Activated CD4-positive, alpha-beta memory T cell treated with anti-CD3 and anti-CD28 coated beads for 36 hours (primary cell): ENCODE results near the gene CATSPERB. TPM values are rescaled to one million over a fixed set of nuclear protein-coding genes. Genes with fewer than 3 reads are reported as not detected.
"Not testable (repeated sequence)": the region's sequence is repeated elsewhere in the genome, so short reads cannot be mapped to it uniquely, and the experiment has no call there.

Source experiments
- CTCF ChIA-PET: fragments of 350-600 bp; sonication (Branson Sonifier 250); formaldehyde crosslinking; loops from one replicate; lab custom pipeline; 2021; ENCODE audit warnings: antibody characterized with exemption, inconsistent platforms; lab: Charles Lee
- POLR2A ChIA-PET: fragments of 350-600 bp; sonication (Branson Sonifier 250); formaldehyde crosslinking; loops from one replicate; lab custom pipeline; 2021; ENCODE audit warnings: antibody characterized with exemption; lab: Charles Lee
- DNase-seq: peaks from one replicate; pipeline ENCODE4 v3.0.0-alpha.2; 2020
- H3K27ac Mint-ChIP-seq: one replicate; pipeline ENCODE4 v1.8.0; 2021; ENCODE audit warnings: mixed read lengths
- H3K27me3 Mint-ChIP-seq: one replicate; pipeline ENCODE4 v1.8.0; 2021; ENCODE audit warnings: mixed read lengths
- H3K36me3 Mint-ChIP-seq: one replicate; pipeline ENCODE4 v1.8.0; 2021; ENCODE audit warnings: mixed read lengths
- H3K4me1 Mint-ChIP-seq: one replicate; pipeline ENCODE4 v1.8.0; 2021; ENCODE audit warnings: low read depth, mixed read lengths
- H3K4me3 Mint-ChIP-seq: one replicate; pipeline ENCODE4 v1.8.0; 2021; ENCODE audit warnings: mild to moderate bottlenecking, mixed read lengths
- H3K9me3 Mint-ChIP-seq: one replicate; pipeline ENCODE4 v1.8.0; 2021; ENCODE audit warnings: mixed read lengths
- intact Hi-C: fragments of 100-400 bp; cut with micrococcal nuclease; formaldehyde crosslinking; loops from one replicate; pipeline ENCODE4 v1.15.1; 2023
- total RNA-seq, 2 experiments: library from RNA; stranded (reverse); gene quantifications; one replicate each; pipeline ENCODE4 v1.2.3, GENCODE V29; 2021

CATSPERB gene
- total RNA-seq, 2 experiments from 2014 or later: 0.14 to 0.65 TPM

DNA sequence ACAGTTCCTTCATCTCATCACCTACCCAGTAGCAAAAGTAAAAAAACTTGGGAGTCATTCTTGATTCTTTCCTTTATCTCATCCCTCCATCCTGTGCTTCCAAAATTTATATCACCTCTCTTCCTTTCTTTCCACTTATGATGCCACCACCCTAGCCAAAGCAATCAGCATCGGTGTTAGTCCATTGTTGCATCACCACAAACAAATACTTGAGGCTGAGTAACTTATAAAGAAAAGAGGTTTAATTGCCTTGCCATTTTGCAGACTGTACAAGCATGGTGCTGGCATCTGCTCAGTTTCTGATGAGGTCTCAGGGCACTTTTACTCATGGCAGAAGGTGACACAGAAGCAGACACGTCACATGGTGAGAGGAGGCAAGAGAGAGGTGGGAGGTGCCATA lies 19.8 kb upstream of the CATSPERB start:
- CTCF ChIA-PET: no interaction called here

GRCh38 chr14:91750634-91751198 lies 18.8 kb upstream of the CATSPERB start:
- POLR2A ChIA-PET: no interaction called here
- intact Hi-C loops: no loop called here
- Mint-ChIP-seq H3K9me3 (no peaks in the 10 kb centered on the region), H3K4me3 (no peak overlapping the region), H3K27me3 (no peaks in the 10 kb centered on the region), H3K27ac (no peak overlapping the region), H3K36me3 (no peaks in the 10 kb centered on the region), H3K4me1 (no peaks in the 10 kb centered on the region)
- DNase-seq: no peak
- CTCF ChIA-PET: no interaction called here

More for the DNA sequence above, 19.8 kb upstream of the CATSPERB start:
- intact Hi-C loops: no loop called here
- no peak overlapping the region for H3K4me3 Mint-ChIP-seq
- H3K36me3 Mint-ChIP-seq: no peaks in the 10 kb centered on the region
- POLR2A ChIA-PET: no interaction called here
- no peaks in the 10 kb centered on the region for H3K9me3 Mint-ChIP-seq
- H3K27ac Mint-ChIP-seq: no peak overlapping the region
- no peaks in the 10 kb centered on the region for H3K4me1 Mint-ChIP-seq
- no peaks in the 10 kb centered on the region for H3K27me3 Mint-ChIP-seq
- no peak for DNase-seq

- H3K4me1 Mint-ChIP-seq: no peaks in the 10 kb centered on the region
- no peaks in the 10 kb centered on the region for H3K9me3 Mint-ChIP-seq
- ChIA-PET CTCF (interaction anchor here (1.1 kb wide), 1 partner anchor 162 kb away, joined by 3 read pairs; no protein-coding TSS in a partner anchor), POLR2A (no interaction called here)
- no peaks in the 10 kb centered on the region for H3K36me3 Mint-ChIP-seq
- H3K27ac Mint-ChIP-seq: no peak overlapping the region
- no peaks in the 10 kb centered on the region for H3K27me3 Mint-ChIP-seq
- no peak overlapping the region for H3K4me3 Mint-ChIP-seq
- DNase-seq: no peak
- intact Hi-C loops: no loop called here
Observed at GRCh38 chr14:91749868-91750267, 18.0 kb upstream of the CATSPERB start.

DNA sequence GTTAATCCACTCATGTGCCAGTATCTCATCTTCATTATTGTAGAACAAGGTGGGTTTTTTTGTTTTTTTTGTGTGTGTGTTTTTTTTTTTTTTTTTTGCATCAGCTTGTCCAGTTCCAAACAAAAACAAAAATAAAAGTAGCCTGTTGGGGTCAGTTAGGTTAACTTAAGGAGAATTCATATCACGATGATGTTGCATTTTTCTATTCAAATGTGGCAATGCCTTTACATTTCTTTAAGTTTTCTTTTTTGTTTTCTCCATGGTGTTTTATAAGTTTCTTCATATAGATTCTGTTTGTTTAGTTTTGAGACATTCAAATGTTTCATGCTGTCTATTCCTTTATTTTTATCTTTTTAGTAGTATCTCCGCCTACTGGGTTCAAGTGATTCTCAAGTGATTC lies 16.2 kb upstream of the CATSPERB start:
- no peaks in the 10 kb centered on the region for H3K27me3 Mint-ChIP-seq
- no peak overlapping the region for H3K4me3 Mint-ChIP-seq
- DNase-seq: no peak
- H3K27ac Mint-ChIP-seq: no peak overlapping the region
- POLR2A ChIA-PET: no interaction called here
- H3K4me1 Mint-ChIP-seq: no peaks in the 10 kb centered on the region
- no peaks in the 10 kb centered on the region for H3K36me3 Mint-ChIP-seq
- H3K9me3 Mint-ChIP-seq: no peaks in the 10 kb centered on the region
- intact Hi-C loops: no loop called here
- CTCF ChIA-PET: no interaction called here

- Mint-ChIP-seq H3K9me3 (no peaks in the 10 kb centered on the region), H3K4me3 (no peak overlapping the region), H3K4me1 (peaks cover 2% of the 10 kb centered on the region), H3K27me3 (no peaks in the 10 kb centered on the region), H3K36me3 (no peaks in the 10 kb centered on the region), H3K27ac (no peak overlapping the region)
- ChIA-PET CTCF (interaction anchor here (1.1 kb wide), 1 partner anchor 95 kb away, joined by 3 read pairs; no protein-coding TSS in a partner anchor), POLR2A (no interaction called here)
- intact Hi-C loops: no loop called here
- no peak for DNase-seq
Observed at GRCh38 chr14:91745344-91745743, 13.5 kb upstream of the CATSPERB start.

DNA sequence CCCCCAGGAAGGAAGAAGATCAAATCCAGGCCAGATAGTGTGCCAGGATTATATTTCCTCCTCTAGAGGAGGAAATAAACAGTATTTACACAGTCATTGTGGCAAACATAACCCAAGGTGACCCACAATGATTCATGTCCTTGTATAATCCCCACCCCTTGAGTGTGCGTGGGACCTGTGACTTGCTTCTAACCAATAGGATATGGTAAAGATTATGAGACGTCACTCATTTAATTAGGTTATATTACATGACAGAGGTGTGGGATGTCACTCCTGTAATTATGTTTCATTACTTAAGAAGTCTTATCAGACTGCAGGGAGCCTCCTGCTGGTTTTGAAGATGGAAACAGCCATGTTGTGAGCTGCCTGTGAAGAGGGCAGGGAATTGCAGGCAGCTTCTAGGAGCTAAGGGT lies 12.2 kb upstream of the CATSPERB start:
- intact Hi-C loops: no loop called here
- Mint-ChIP-seq H3K36me3 (peaks cover 1% of the 10 kb centered on the region), H3K27ac (no peak overlapping the region), H3K27me3 (no peaks in the 10 kb centered on the region), H3K4me3 (no peak overlapping the region), H3K4me1 (peaks cover 2% of the 10 kb centered on the region), H3K9me3 (no peaks in the 10 kb centered on the region)
- ChIA-PET POLR2A (no interaction called here), CTCF (no interaction called here)
- DNase-seq: peak; percentile 16

DNA sequence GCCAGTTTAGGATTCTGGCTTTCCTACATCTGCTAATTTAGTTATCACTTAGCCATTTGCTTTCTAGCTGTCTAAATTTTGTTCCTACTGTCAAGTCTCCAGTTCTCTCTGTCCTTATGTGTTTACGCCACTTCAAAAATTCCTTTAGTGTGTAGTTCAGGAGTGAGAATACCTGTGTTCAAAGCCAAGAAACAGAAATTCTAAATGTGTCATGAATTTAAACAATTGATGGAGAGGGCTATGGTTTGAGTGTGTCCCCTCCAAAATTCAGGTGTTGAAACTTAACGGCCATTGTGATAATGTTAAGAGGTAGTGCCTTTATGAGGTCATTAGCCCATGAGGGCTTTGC lies 11.4 kb upstream of the CATSPERB start:
- POLR2A ChIA-PET: interaction anchor here (0.6 kb wide), 1 partner anchor 94 kb away, joined by 3 read pairs; no protein-coding TSS in a partner anchor
- CTCF ChIA-PET: no interaction called here
- intact Hi-C loops: no loop called here

GRCh38 chr14:91742621-91743304 lies 10.9 kb upstream of the CATSPERB start:
- H3K27me3 Mint-ChIP-seq: no peaks in the 10 kb centered on the region
- ChIA-PET POLR2A (interaction anchor here (0.6 kb wide), 1 partner anchor 93 kb away, joined by 3 read pairs; no protein-coding TSS in a partner anchor), CTCF (no interaction called here)
- H3K36me3 Mint-ChIP-seq: peaks cover 1% of the 10 kb centered on the region
- peaks cover 2% of the 10 kb centered on the region for H3K4me1 Mint-ChIP-seq
- no peaks in the 10 kb centered on the region for H3K9me3 Mint-ChIP-seq
- no peak overlapping the region for H3K4me3 Mint-ChIP-seq
- no peak for DNase-seq
- no peak overlapping the region for H3K27ac Mint-ChIP-seq
- intact Hi-C loops: no loop called here

More for the DNA sequence above, 11.4 kb upstream of the CATSPERB start:
- Mint-ChIP-seq H3K9me3 (no peaks in the 10 kb centered on the region), H3K4me1 (peaks cover 2% of the 10 kb centered on the region), H3K27me3 (no peaks in the 10 kb centered on the region), H3K27ac (no peak overlapping the region), H3K4me3 (no peak overlapping the region), H3K36me3 (peaks cover 1% of the 10 kb centered on the region)
- no peak for DNase-seq

DNA sequence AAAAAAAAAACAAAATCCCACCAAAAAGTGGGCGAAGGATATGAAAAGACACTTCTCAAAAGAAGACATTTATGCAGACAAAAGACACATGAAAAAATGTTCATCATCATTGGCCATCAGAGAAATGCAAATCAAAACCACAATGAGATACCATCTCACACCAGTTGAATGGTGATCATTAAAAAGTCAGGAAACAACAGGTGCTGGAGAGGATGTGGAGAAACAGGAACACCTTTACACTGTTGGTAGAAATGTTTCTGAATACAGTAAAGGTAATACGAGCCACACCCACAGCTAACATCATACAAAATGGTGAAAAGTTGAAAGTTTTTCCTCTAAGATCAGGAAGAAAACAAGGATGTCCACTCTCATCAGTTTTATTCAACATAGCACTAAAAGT lies 8.0 kb upstream of the CATSPERB start:
- DNase-seq, H3K36me3 Mint-ChIP-seq, H3K27me3 Mint-ChIP-seq, H3K4me3 Mint-ChIP-seq, POLR2A ChIA-PET, H3K9me3 Mint-ChIP-seq, intact Hi-C loops, H3K27ac Mint-ChIP-seq, CTCF ChIA-PET, H3K4me1 Mint-ChIP-seq: not testable (repeated sequence)

- Mint-ChIP-seq H3K27ac (no peak overlapping the region), H3K4me3 (no peak overlapping the region), H3K36me3 (peaks cover 5% of the 10 kb centered on the region), H3K9me3 (no peaks in the 10 kb centered on the region), H3K4me1 (peaks cover 6% of the 10 kb centered on the region), H3K27me3 (no peaks in the 10 kb centered on the region)
- intact Hi-C loops: no loop called here
- no peak for DNase-seq
- ChIA-PET CTCF (no interaction called here), POLR2A (no interaction called here)
Observed at GRCh38 chr14:91737619-91738018, 5.7 kb upstream of the CATSPERB start.

DNA sequence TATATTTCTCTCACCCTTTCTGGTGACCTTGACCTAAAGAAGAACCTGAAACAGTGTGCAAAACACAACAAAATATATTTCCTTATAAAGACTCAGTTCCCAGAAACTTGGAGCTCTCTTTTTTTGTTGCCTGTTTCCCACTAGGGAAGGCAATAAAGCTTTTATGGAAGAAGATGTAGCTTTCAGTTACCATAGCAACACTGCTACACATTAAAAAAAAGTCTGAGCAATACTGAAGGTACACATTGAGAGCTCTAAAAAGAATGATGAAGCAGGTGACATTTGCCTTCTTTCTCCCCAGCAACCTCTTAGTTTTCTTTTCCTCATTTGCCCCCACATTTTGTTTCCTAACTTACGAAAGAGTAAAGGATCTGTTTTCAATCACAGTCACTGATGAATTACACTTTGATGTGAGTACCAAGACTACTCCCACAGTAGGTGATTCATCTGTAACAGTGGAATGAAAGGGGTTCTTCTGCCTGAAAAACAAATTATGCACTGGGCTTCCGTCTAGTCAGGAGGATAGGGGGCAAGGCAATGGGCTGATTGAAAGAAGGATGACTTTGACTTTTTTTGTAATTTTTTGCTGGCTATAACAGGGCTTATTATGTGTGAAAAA lies 1.1 kb upstream of the CATSPERB start:
- Mint-ChIP-seq H3K4me1 (peaks cover 6% of the 10 kb centered on the region), H3K36me3 (peaks cover 4% of the 10 kb centered on the region), H3K9me3 (no peaks in the 10 kb centered on the region), H3K27me3 (no peaks in the 10 kb centered on the region), H3K27ac (no peak overlapping the region), H3K4me3 (no peak overlapping the region)
- POLR2A ChIA-PET: no interaction called here
- intact Hi-C loops: no loop called here
- DNase-seq: no peak
- CTCF ChIA-PET: no interaction called here

DNA sequence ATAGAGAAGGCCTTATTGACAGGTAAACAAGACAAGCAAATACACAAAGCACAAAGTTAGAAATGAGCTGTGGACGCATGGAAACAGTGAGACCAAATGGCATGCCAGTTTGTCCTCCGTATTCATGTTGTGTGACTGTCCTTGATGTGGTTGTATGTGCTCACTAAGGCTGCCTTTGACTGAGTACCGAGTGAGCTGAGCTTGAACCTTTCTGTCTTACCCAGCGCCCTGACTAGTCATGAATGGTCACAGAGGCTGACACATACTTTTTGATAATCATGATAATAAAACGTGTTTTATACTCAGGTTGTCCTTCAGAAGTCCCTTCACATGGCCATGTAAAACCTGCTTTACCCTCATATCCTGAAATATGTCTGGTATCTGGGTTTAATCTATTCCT lies 553 bp upstream of the CATSPERB start:
- H3K27ac Mint-ChIP-seq: no peak overlapping the region

More for the DNA sequence above, 553 bp upstream of the CATSPERB start:
- Mint-ChIP-seq H3K9me3 (no peaks in the 10 kb centered on the region), H3K36me3 (peaks cover 4% of the 10 kb centered on the region), H3K4me3 (no peak overlapping the region), H3K27me3 (no peaks in the 10 kb centered on the region), H3K4me1 (peaks cover 6% of the 10 kb centered on the region)
- intact Hi-C loops: no loop called here
- ChIA-PET CTCF (no interaction called here), POLR2A (no interaction called here)
- no peak for DNase-seq
